Keratinocyte (primary cell): ENCODE results near the gene TAX1BP3. TPM values are rescaled to one million over a fixed set of nuclear protein-coding genes. Genes with fewer than 3 reads are reported as not detected.

Experiments
- DNase-seq: peaks from one replicate; pipeline ENCODE4 v3.0.0-alpha.2; 2011; ENCODE audit warnings: low read depth, missing footprints, low spot score
- FAIRE-seq: peaks from 2 replicates; lab custom pipeline; 2011; peaks lifted over from hg19 to GRCh38; lab: Jason Lieb, UNC
- H2AFZ ChIP-seq: 2 replicates; pipeline ENCODE4 v1.6.0; 2012; ENCODE audit warnings: low read length, control low read depth, inconsistent platforms; ENCODE audit not compliant: control insufficient read depth
- H3K27ac ChIP-seq: 2 replicates; pipeline ENCODE4 v1.5.1; 2011; ENCODE audit warnings: low read length; ENCODE audit not compliant: control insufficient read depth, insufficient read depth
- H3K27me3 ChIP-seq: 3 replicates; pipeline ENCODE4 v1.6.0; 2011; ENCODE audit warnings: low read length; ENCODE audit not compliant: control insufficient read depth, insufficient read depth; ENCODE audit errors: extremely low read depth
- H3K36me3 ChIP-seq, 2 experiments: 2 replicates in 1 of 2; 3 replicates in 1 of 2; pipeline ENCODE4 v1.5.1; 2011; ENCODE audit warnings: low read length in 2 of 2, mild to moderate bottlenecking in 1 of 2; ENCODE audit not compliant: control insufficient read depth in 2 of 2, insufficient read depth in 2 of 2; ENCODE audit errors: extremely low read depth in 1 of 2
- H3K4me1 ChIP-seq: 3 replicates; pipeline ENCODE4 v1.5.1; 2011; ENCODE audit warnings: low read length; ENCODE audit not compliant: control insufficient read depth, insufficient read depth; ENCODE audit errors: extremely low read depth
- H3K4me2 ChIP-seq: 3 replicates; pipeline ENCODE4 v1.6.0; 2011; ENCODE audit warnings: low read depth, low read length; ENCODE audit not compliant: control insufficient read depth, insufficient read depth; ENCODE audit errors: extremely low read depth
- H3K4me3 ChIP-seq, 3 experiments: fragments of 200-600 bp in 1 of 3; sonication (generic) in 1 of 3; 2 replicates in 2 of 3; 3 replicates in 1 of 3; pipeline ENCODE4 v1.5.1; 2011 to 2016; ENCODE audit warnings: low read length in 3 of 3, mild to moderate bottlenecking in 3 of 3, control low read depth in 2 of 3, inconsistent platforms in 1 of 3, low read depth in 1 of 3, mixed read lengths in 1 of 3, mixed run types in 1 of 3, moderate library complexity in 1 of 3; ENCODE audit not compliant: control insufficient read depth in 2 of 3, insufficient read depth in 2 of 3; ENCODE audit errors: extremely low read depth in 1 of 3
- H3K79me2 ChIP-seq: 2 replicates; pipeline ENCODE4 v1.6.0; 2012; ENCODE audit warnings: low read length; ENCODE audit not compliant: control insufficient read depth, insufficient read depth
- H3K9ac ChIP-seq: 3 replicates; pipeline ENCODE4 v1.6.0; 2011; ENCODE audit warnings: low read length; ENCODE audit not compliant: control insufficient read depth, insufficient read depth; ENCODE audit errors: extremely low read depth
- H3K9me1 ChIP-seq: 3 replicates; pipeline ENCODE4 v1.6.0; 2011; ENCODE audit warnings: low read length; ENCODE audit not compliant: control insufficient read depth, insufficient read depth; ENCODE audit errors: extremely low read depth
- H3K9me3 ChIP-seq: 2 replicates; pipeline ENCODE4 v1.5.1; 2012; ENCODE audit warnings: low read depth, low read length; ENCODE audit not compliant: control insufficient read depth
- H4K20me1 ChIP-seq: 3 replicates; pipeline ENCODE4 v1.6.0; 2011; ENCODE audit warnings: low read length; ENCODE audit not compliant: control insufficient read depth, insufficient read depth; ENCODE audit errors: extremely low read depth
- CTCF ChIP-seq, 3 experiments: IDR thresholded peaks in 1 of 3; conservative IDR thresholded peaks in 1 of 3; optimal IDR thresholded peaks in 1 of 3; 2 replicates in 2 of 3; 3 replicates in 1 of 3; pipeline versions ENCODE3 to v1.5.1; 2011; ENCODE audit warnings: low read length in 3 of 3, mild to moderate bottlenecking in 3 of 3, moderate library complexity in 2 of 3, control low read depth in 1 of 3, inconsistent platforms in 1 of 3; ENCODE audit not compliant: insufficient read depth in 2 of 3; ENCODE audit errors: extremely low read depth in 1 of 3
- EZH2 ChIP-seq: IDR thresholded peaks from one replicate; pipeline ENCODE4 v1.6.1; 2012; ENCODE audit warnings: inconsistent platforms, mild to moderate bottlenecking, low read length, moderate library complexity
- dilution Hi-C: fragments of 300-500 bp; cut with MboI; formaldehyde crosslinking; loops from one replicate; pipeline ENCODE4 v1.7.0; 2020; ENCODE audit warnings: low sequenced_read_pairs; ENCODE audit not compliant: extremely low pct_ligation_motif_present
- polyA plus RNA-seq, 5 experiments: library from polyadenylated mRNA; depleted of rRNA in 3 of 5; stranded (reverse) in 3 of 5; stranded (forward) in 1 of 5; unstranded in 1 of 5; fragments of >200 nt; gene quantifications; 1 replicate in 1 of 5; 2 replicates in 3 of 5; 3 replicates in 1 of 5; pipeline versions ENCODE4 v1.2.1 to v1.2.3, GENCODE V29; 2011 to 2012; ENCODE audit warnings: missing spikeins in 2 of 5, low read depth in 1 of 5, low replicate concordance in 1 of 5

TAX1BP3 gene
- polyA plus RNA-seq, 1 donor (not counting 4 experiments of a cell fraction or from before 2014, with no cell fraction given) = 126 TPM

DNA sequence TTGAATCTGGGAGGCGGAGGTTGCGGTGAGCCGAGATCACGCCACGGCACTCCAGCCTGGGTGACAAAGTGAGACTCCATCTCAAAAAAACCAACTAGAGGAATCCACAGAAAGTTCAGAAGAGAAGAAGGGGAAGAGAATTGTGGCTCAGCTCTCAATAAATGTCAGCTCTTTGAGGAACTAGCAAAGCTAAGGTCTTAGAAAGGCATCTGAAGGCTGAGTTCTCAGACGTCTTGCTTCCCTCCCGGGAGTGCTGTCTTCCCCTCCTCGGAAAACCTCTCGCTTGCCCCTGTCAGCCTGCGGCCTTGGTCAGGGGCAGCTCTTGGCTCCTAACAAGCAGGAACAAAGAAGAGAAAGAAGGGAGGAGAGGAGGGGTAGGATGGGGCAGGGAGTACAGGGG lies 37.6 kb downstream of the TAX1BP3 start:
- no peak for DNase-seq
- Histone ChIP-seq H3K4me3 (no peak overlapping the region), H3K27me3 (no peaks in the 10 kb centered on the region), H2AFZ (no peak overlapping the region), H3K79me2 (peaks cover 12% of the 10 kb centered on the region), H3K9ac (no peak overlapping the region), H3K4me1 (no peaks in the 10 kb centered on the region), H3K9me3 (no peaks in the 10 kb centered on the region), H3K27ac (no peak overlapping the region), H4K20me1 (no peaks in the 10 kb centered on the region), H3K9me1 (no peaks in the 10 kb centered on the region), H3K4me2 (no peak overlapping the region), H3K36me3 (peaks cover 8 to 14% of the 10 kb centered on the region in 2 experiments)
- TF ChIP-seq EZH2 (no peak), CTCF (optimal IDR thresholded peaks at IDR 0.05 in 1 of 3, IDR thresholded peaks at IDR 0.05 in 1 of 3, conservative IDR thresholded peaks at IDR 0.05 in 1 of 3; ENCODE audit: extremely low read depth in 1 of 3, insufficient read depth in 2 of 3, low read length in 3 of 3) (no peak)
- dilution Hi-C loops = no loop called here
- no peak for FAIRE-seq

DNA sequence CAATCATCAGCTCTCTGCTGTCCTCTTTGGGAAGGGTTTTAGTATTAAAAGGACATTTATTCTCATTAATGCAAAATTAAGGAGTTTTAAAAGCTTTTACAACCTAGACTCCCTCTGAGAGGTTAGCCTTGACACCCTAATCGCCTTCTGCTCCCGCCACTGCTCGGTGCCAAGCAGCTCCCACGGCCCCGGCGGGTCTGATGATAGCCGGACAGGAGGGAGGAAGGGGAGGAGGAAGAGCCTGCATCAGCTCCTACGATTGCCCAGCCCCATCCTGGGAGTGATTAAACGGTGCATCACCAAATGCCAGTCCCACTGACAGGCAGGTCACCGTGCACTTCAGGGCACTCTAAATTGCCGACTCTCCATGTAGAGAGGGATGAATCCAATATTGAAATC lies 40.6 kb downstream of the TAX1BP3 start:
- no peaks in the 10 kb centered on the region for H3K4me1 ChIP-seq
- H3K4me3 ChIP-seq = no peak overlapping the region
- H3K9me1 ChIP-seq = no peaks in the 10 kb centered on the region
- no peaks in the 10 kb centered on the region for H3K9me3 ChIP-seq
- no peaks in the 10 kb centered on the region for H4K20me1 ChIP-seq
- DNase-seq (no peak), FAIRE-seq (no peak)
- dilution Hi-C loops = no loop called here
- H3K27ac ChIP-seq = no peak overlapping the region
- H2AFZ ChIP-seq = no peak overlapping the region
- H3K4me2 ChIP-seq = no peak overlapping the region
- H3K79me2 ChIP-seq = peaks cover 2% of the 10 kb centered on the region
- no peak overlapping the region for H3K9ac ChIP-seq
- peaks cover 18 to 19% of the 10 kb centered on the region in 2 experiments for H3K36me3 ChIP-seq
- TF ChIP-seq CTCF (optimal IDR thresholded peaks at IDR 0.05 in 1 of 3, IDR thresholded peaks at IDR 0.05 in 1 of 3, conservative IDR thresholded peaks at IDR 0.05 in 1 of 3; ENCODE audit: extremely low read depth in 1 of 3, insufficient read depth in 2 of 3, low read length in 3 of 3) (no peak), EZH2 (no peak)
- H3K27me3 ChIP-seq = no peaks in the 10 kb centered on the region
